GM12865 (cell line): Measurements from ENCODE around the gene MERTK.
"Not testable (repeated sequence)": the region's sequence is repeated elsewhere in the genome, so short reads cannot be mapped to it uniquely, and the experiment has no call there.

Experiments used
- DNase-seq: peaks from one replicate; pipeline ENCODE4 v3.0.0; 2010; ENCODE audit warnings: low read depth
- H3K4me3 ChIP-seq: 2 replicates; pipeline ENCODE4 v1.5.1; 2011; ENCODE audit warnings: mild to moderate bottlenecking, low read depth, low read length, control low read depth
- CTCF ChIP-seq: IDR thresholded peaks from 2 replicates; pipeline ENCODE4 v1.5.1; 2011; ENCODE audit warnings: low read length, control low read depth, low read depth, inconsistent platforms; ENCODE audit not compliant: insufficient read depth; ENCODE audit errors: missing control alignments

MERTK gene

GRCh38 chr2:111957872-111958354 is 59.5 kb downstream of the MERTK start:
- TF ChIP-seq CTCF, result no peak
- H3K4me3 ChIP-seq, result no peak overlapping the region
- DNase-seq, result no peak

- no peak overlapping the region for H3K4me3 ChIP-seq
- DNase-seq, result no peak
- no peak for TF ChIP-seq CTCF
Observed at GRCh38 chr2:111958901-111959300, 60.5 kb downstream of the MERTK start.

GRCh38 chr2:111961663-111962062 is 63.3 kb downstream of the MERTK start:
- DNase-seq, result no peak
- H3K4me3 ChIP-seq, result no peak overlapping the region
- no peak for TF ChIP-seq CTCF

GRCh38 chr2:111963086-111963485 is 64.7 kb downstream of the MERTK start:
- not testable (repeated sequence) for H3K4me3 ChIP-seq, DNase-seq

GRCh38 chr2:111963508-111963907 is 65.1 kb downstream of the MERTK start:
- H3K4me3 ChIP-seq, DNase-seq: not testable (repeated sequence)

- no peak for DNase-seq
- no peak for TF ChIP-seq CTCF
- H3K4me3 ChIP-seq, result no peak overlapping the region
Observed at GRCh38 chr2:111965062-111965461, 66.7 kb downstream of the MERTK start.

- H3K4me3 ChIP-seq, result no peak overlapping the region
- no peak for DNase-seq
- TF ChIP-seq CTCF, result no peak
Observed at GRCh38 chr2:111966241-111966640, 67.8 kb downstream of the MERTK start.

- DNase-seq, result no peak
- H3K4me3 ChIP-seq, result no peak overlapping the region
- TF ChIP-seq CTCF, result no peak
Observed at GRCh38 chr2:111967018-111967417, 68.6 kb downstream of the MERTK start.
